COLO668 (cell line): Measurements from ENCODE around the gene KRTAP20-2.

ENCODE experiments used
- DNase-seq: peaks from one replicate; lab custom pipeline; 2025; ENCODE audit not compliant: unreplicated experiment; lab: John Stamatoyannopoulos, UW

The KRTAP20-2 gene

DNA sequence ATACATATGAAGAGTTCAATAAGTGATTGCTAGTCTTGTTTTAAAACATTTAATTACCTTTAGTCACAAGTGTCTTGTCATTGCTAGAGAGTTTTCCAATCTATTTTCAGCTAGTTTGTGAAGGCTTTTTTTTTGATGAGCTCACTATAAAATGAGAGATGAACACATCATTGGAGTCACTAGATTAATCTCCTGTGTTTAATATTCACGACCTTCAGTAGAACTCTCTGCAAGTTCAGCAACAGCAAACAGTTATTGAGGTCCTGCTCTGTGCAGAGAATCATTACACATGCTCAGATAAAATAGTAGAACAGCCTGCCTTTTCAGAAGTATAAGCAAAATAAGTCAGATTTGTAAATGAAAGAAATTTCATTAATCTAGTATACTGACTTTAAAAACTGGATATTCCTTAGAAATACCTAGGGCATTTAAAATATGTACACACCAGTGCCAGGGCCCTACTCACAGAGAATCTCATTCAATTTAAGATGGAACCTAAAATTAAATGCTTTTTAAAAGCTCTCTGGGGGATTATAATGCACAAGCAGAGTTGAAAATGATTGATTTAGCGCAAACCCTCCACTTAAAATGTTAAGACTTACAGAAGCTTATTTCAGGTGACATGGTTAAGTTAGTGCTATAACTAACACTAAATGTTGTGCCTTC, 38.1 kb downstream of the KRTAP20-2 start:
- DNase-seq, result no peak

DNA sequence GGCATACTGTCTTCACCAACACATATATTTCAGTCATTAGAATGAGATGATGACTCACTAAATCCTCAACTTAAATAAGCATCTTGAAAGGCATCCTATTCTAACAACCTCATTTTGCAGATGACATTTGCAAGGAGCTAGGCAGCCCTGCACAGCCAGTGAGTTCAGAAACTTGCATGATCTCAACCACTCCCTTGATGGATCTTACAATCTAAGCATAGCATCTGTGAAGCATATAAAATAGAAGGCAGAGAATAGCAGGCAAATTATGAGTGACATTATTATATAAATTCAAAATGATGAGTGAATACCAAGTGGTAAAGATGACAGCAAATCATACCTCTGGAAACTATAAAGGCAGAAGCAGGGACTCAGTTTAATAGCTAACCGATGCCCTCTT, 39.3 kb downstream of the KRTAP20-2 start:
- no peak for DNase-seq

DNA sequence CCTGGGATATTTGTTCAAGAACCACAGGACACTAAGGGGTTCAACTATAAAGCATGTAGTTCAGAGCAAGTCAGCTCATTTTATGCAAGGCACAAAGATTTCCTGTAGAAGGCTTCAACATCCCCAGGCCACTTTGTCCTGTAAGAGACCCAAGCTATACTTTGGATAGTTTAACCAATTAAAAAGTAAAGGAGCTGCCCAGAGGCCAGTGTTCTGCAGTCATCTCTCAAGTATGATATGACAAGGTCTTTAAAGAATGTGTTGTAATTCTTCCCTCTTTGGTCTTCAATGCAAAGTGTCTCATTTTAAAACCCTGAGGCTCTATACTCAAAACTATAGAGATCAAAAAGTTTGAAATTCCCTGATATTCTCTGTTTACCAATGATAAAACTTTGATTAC, 41.7 kb downstream of the KRTAP20-2 start:
- DNase-seq, result no peak

DNA sequence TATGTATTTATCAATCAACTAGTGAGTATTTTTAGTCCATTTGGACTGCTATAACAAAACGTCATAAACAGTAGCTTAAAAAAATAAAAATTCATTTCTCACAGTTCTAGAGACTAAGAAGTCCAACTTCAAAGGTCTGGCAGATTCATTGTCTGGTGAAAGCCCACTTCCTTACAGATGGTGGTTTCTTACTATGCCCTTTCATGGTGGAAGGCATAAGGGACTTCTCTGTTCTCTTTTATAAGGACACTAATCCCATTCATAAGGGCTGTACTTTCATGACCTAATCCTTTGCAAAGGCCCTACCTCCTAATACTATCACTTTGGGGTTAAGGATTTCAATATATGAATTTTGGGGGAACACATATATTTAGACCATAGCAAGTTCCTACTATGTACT, 45.6 kb downstream of the KRTAP20-2 start:
- DNase-seq, result no peak

DNA sequence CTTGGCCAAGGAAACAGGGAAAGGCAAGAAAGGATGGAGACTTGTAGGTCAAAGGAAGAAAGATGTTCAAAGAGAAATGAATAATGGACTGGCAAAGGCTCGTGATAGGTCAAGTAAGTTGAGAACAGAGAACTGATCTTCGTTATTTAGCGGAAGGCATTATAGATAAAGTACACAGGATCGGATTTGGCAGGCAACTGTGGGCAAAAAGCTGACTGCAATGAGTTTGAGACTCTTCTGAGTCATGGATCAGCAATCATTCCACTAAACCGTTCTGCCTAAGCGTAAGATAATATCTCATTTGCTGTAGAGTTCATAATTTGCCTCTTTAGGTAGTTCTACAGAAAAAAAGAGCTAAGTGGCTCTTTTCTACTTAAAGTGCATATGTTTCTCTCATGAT, 49.5 kb downstream of the KRTAP20-2 start:
- DNase-seq, result no peak
